GM19452 (cell line): Measurements from ENCODE around the gene CD44.
A peak's percentile ranks its signal among the peaks of the same experiment; 100 is the strongest.

Source experiments
- ATAC-seq: cut with Tn5 transposase; IDR thresholded peaks from one replicate; pipeline ENCODE4 v1.9.1; 2021; ENCODE audit not compliant: unreplicated experiment

CD44 gene

GRCh38 chr11:35155677-35156076, 16.7 kb downstream of the CD44 start:
- no peak for ATAC-seq

- ATAC-seq: no peak
Observed at GRCh38 chr11:35157814-35158700, 19.1 kb downstream of the CD44 start.

- no peak for ATAC-seq
Observed at GRCh38 chr11:35158701-35159510, 19.9 kb downstream of the CD44 start.

GRCh38 chr11:35160246-35160824, 21.4 kb downstream of the CD44 start:
- ATAC-seq: no peak

GRCh38 chr11:35160902-35161597, 22.1 kb downstream of the CD44 start:
- no peak for ATAC-seq

GRCh38 chr11:35162745-35163144, 23.8 kb downstream of the CD44 start:
- ATAC-seq: no peak

GRCh38 chr11:35163209-35163608, 24.2 kb downstream of the CD44 start:
- ATAC-seq: no peak

- no peak for ATAC-seq
Observed at GRCh38 chr11:35163702-35164496, 24.9 kb downstream of the CD44 start.

- ATAC-seq: no peak
Observed at GRCh38 chr11:35165030-35165422, 26.1 kb downstream of the CD44 start.

GRCh38 chr11:35165423-35166368, 26.7 kb downstream of the CD44 start:
- peak; percentile 81 for ATAC-seq

GRCh38 chr11:35166369-35167360, 27.7 kb downstream of the CD44 start:
- ATAC-seq: peak; percentile 6

- no peak for ATAC-seq
Observed at GRCh38 chr11:35167426-35167954, 28.5 kb downstream of the CD44 start.

GRCh38 chr11:35168671-35169070, 29.7 kb downstream of the CD44 start:
- ATAC-seq: no peak

- no peak for ATAC-seq
Observed at GRCh38 chr11:35169112-35169511, 30.1 kb downstream of the CD44 start.

GRCh38 chr11:35169754-35170153, 30.8 kb downstream of the CD44 start:
- no peak for ATAC-seq

GRCh38 chr11:35170503-35170902, 31.5 kb downstream of the CD44 start:
- ATAC-seq: no peak

- no peak for ATAC-seq
Observed at GRCh38 chr11:35171226-35171625, 32.3 kb downstream of the CD44 start.
